GM10847 (cell line): ENCODE measurements around the gene RIPK4.

Experiments
- POLR2A ChIP-seq: IDR thresholded peaks from 2 replicates; pipeline ENCODE4 v1.6.1; 2011; ENCODE audit not compliant: insufficient read length; ENCODE audit errors: extremely low read depth

Gene RIPK4

GRCh38 chr21:41801321-41802197 is 34.7 kb upstream of the RIPK4 start:
- TF ChIP-seq POLR2A, result no peak

GRCh38 chr21:41800425-41801320 is 33.8 kb upstream of the RIPK4 start:
- no peak for TF ChIP-seq POLR2A

- TF ChIP-seq POLR2A, result no peak
These were observed 32.9 kb upstream of the RIPK4 start for GRCh38 chr21:41799763-41800162.

- no peak for TF ChIP-seq POLR2A
These were observed 31.5 kb upstream of the RIPK4 start for GRCh38 chr21:41798326-41798725.

- no peak for TF ChIP-seq POLR2A
These were observed 29.7 kb upstream of the RIPK4 start for GRCh38 chr21:41796476-41797080.

GRCh38 chr21:41795726-41796125 is 28.9 kb upstream of the RIPK4 start:
- TF ChIP-seq POLR2A, result no peak

- TF ChIP-seq POLR2A, result no peak
These were observed 27.7 kb upstream of the RIPK4 start for GRCh38 chr21:41794600-41794999.

GRCh38 chr21:41792711-41793110 is 25.9 kb upstream of the RIPK4 start:
- no peak for TF ChIP-seq POLR2A

GRCh38 chr21:41786509-41786987 is 19.7 kb upstream of the RIPK4 start:
- no peak for TF ChIP-seq POLR2A

- no peak for TF ChIP-seq POLR2A
These were observed 17.7 kb upstream of the RIPK4 start for GRCh38 chr21:41784456-41785102.

GRCh38 chr21:41783476-41784180 is 16.8 kb upstream of the RIPK4 start:
- TF ChIP-seq POLR2A, result no peak

- no peak for TF ChIP-seq POLR2A
These were observed 14.2 kb upstream of the RIPK4 start for GRCh38 chr21:41781050-41781410.

GRCh38 chr21:41780337-41781049 is 13.6 kb upstream of the RIPK4 start:
- no peak for TF ChIP-seq POLR2A

GRCh38 chr21:41779659-41780058 is 12.8 kb upstream of the RIPK4 start:
- TF ChIP-seq POLR2A, result no peak
